GM10266 (cell line): ENCODE measurements around the gene MUC4.
"Not testable (repeated sequence)": the region's sequence is repeated elsewhere in the genome, so short reads cannot be mapped to it uniquely, and the experiment has no call there.

Source experiments
- DNase-seq: peaks from one replicate; pipeline ENCODE4 v3.0.0; 2012; ENCODE audit errors: extremely low spot score
- CTCF ChIP-seq: IDR thresholded peaks from 2 replicates; pipeline ENCODE4 v1.5.1; 2012; ENCODE audit warnings: mild to moderate bottlenecking, low read depth; ENCODE audit not compliant: control insufficient read depth, insufficient read depth; ENCODE audit errors: missing control alignments

MUC4 gene

GRCh38 chr3:195802261-195802701 is 9.4 kb downstream of the MUC4 start:
- no peak for DNase-seq
- no peak for TF ChIP-seq CTCF

GRCh38 chr3:195801251-195802183 is 10.2 kb downstream of the MUC4 start:
- no peak for TF ChIP-seq CTCF
- DNase-seq: no peak

- no peak for TF ChIP-seq CTCF
- no peak for DNase-seq
These were observed 11.5 kb downstream of the MUC4 start for GRCh38 chr3:195800240-195800639.

- TF ChIP-seq CTCF: no peak
- no peak for DNase-seq
These were observed 14.9 kb downstream of the MUC4 start for GRCh38 chr3:195796795-195797194.

GRCh38 chr3:195794708-195795107 is 17.0 kb downstream of the MUC4 start:
- no peak for TF ChIP-seq CTCF
- DNase-seq: no peak

GRCh38 chr3:195792621-195793020 is 19.1 kb downstream of the MUC4 start:
- not testable (repeated sequence) for DNase-seq

GRCh38 chr3:195790901-195791300 is 20.8 kb downstream of the MUC4 start:
- no peak for DNase-seq
- no peak for TF ChIP-seq CTCF
